ENCODE results near the gene IGF1.

IGF1 gene

DNA sequence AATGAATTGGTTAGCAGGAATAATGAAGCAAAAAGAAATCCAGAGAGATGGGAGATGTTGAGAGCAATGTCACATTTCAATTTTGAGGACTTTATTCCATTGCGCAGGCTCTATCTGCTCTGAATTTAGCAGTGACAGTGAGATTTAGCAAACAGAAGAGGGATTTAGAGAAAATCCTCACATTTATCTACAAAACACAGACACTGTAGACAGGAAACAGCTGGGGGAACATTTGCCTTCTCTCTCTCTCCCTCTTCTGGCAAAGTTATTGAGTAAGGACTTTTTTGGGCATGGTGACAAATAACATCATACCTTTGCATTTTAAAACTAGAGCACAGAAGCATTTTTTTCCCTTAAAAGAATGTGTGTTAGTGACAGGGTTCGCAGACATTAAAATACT is at the start of gene IGF1:
TSS of gene IGF1 (minus strand) at position 158 of the 400 bp plus-strand sequence. CDS start 182 bp downstream, outside the sequence.
- DNase-seq, result no peak

DNA sequence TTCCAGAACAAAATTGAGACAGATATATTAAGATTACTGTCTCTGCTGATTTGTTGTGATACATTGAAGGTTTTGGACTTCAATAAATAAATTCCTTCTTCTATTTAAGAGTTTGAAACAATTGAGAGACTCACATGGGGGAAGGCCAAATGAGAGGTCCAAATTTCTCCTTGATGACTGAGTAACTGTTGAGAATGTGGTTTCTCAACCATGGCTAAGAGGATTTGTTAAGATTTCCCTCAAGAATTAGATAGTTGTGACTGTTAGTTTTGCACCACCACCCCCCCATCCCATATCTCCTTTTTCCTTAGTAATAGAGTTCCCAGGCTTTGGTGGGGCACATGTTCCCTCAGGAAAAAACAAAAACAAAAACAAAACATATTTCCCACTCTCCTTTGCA is 47.7 kb upstream of the IGF1 start:
- no peak for DNase-seq

DNA sequence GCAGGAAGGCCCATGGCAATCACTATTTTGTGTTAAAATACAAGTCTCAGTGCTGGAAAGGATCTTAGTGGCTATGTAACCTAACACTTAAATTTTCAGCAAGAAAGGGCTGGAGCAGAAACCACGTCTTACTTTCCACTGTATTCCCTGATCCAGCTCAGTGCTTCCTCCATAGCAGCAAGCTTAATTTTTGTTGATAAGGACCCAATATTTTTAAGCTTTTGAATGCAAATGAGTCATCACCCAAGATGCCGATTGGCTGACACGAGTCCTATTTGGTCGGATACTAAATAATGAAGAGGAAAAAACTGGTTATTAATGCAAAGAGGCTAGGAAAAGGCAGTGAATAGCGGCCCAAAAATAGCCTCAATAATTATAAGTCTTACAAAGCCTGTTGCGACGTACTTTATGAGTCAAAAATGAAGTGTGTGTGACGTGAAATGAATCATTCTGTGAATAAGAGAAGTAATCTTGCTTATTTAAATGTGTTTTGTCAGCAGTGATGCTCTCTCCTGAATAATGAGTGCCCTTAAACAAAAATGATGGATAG is 46.9 kb upstream of the IGF1 start:
- DNase-seq, result no peak

DNA sequence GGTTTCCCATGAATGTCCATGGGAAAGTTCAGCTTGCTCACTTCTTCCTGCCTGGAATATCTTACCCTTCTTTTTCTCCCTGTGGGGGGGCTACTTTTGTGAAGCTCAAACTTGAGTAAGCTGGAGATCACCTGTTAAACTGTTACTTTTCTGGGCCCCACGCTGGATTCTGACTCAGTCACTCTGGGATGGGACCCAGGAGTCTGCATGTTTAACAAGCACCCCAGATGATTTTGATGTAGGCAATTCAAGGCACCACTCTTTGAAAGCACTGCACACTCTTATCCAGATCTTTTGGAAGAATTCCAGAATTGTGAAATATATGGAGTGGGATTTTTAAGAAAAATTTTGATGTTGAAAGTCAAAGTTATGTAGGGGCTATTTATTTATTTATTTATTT is 46.3 kb upstream of the IGF1 start:
- DNase-seq, result no peak

DNA sequence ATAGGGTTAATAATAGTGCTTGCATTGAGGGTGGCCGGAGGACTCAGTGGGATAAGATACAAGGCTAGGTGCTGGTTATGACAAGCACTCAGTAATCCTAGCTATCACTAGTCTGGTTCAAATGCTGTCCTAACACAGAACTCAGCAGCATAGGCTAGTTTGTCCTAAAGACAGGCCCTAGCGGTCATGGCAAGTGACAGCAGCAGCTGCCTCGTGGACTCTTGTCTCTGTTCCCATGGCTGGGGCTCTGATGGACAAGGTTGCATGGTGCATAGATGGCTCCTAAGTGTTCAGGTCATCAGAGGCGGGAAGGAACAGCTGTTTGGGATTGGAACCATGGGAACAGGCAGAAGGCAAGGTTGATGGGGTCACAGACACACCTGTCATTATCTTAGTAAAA is 42.4 kb upstream of the IGF1 start:
- no peak for DNase-seq

DNA sequence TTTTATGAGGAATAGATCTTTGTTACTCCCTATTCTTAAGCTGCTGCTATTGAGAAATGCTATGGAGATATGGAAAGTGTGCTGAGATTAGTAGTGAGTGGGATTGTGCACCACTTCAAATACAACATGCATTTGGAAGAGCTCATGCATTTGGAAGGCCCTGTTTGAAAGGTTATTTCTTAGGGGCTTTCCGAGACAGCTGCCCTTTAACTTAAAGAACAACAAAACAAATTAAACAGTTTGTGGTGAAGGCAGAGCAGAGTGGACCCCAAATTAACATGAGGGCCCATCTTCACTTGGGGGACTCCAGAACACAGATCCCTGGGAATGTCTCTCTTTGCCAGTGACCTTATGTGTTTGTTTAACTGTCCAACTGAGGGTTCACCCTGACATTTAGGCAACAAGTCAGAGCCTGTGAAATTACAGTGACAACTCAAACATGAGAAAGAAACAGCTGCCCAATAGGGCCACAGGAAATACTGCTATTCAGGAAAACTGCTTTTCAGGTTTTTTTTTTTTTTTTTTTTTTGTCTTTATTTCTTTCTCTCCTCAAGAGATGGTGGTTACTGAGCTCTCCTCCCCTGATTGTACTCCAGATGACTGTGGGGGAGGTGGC is 41.4 kb upstream of the IGF1 start:
- no peak for DNase-seq

DNA sequence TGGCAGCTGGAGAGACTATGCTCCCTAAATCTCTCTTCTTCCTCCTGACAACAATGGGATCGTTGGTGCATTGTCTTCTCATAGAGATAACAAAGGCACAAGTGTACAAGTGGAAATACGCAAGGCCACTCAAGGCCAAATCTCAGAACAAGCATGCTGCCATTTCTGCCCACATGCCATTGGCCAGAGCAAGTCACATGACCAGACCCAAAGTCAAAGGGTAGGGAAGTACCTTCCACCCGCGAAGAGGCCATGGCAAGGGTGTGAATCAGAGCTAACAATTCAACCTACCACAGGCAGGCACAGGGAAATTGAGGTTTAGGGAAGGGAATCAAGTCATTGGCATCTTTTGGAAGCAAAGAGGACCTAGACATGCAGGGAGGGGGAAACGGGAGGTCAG is 38.5 kb upstream of the IGF1 start:
- no peak for DNase-seq

DNA sequence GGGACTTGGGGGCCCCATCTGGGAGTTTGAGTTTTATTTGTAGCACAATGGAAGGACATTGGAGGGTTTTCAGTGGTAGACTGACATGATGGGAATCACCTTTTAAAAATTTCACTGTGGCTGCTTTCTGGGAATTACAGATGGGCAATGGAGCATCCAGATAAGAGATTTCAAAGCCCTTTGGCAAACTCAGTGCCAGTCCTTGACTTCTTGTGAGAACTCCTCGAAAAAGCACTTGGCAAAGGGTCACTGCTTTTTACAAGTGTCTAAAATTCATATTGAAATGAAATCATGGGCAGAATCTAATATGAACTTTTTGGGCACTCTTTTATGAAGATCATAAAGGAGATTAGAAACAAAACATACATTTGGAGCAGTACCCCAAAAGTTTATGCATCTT is 34.3 kb upstream of the IGF1 start:
- DNase-seq, result no peak

DNA sequence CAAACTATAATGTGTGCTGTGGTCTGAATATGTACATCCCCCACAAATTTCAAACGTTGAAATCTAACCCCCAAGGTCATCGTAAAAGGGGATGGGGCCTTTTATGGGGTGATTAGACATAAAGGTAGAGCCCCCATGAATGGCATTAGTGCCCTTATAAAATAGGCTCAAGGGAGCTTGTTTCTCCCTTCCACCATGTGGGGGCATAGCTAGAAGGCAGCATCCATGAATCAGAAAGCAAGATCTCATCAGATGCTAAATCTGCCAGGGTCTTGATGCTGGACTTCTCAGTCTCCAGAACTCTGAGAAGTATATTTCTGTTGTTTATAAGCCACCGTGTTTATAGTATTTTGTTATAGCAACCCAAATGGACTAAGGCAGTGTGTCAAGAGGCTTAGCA is 33.4 kb upstream of the IGF1 start:
- DNase-seq, result no peak

DNA sequence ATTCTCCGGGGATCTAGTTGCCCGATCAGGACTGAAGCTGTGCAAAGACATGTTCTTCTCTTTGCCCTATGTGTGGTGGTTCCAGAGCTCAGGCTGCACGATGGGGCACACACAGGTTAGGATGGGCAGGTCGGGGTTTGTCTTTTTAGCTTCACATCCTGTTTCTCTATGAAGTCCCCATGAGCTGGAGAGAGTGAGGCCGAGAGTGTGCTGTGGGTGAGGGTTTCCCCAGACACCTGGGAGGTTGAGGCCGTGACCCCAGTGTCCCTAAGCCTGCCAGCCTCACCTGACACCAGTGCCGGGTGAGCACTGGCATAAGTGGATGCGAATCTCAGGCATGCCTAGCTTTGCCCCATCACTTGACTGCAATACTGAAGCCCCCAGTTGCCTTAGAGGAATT is 32.9 kb upstream of the IGF1 start:
- DNase-seq, result no peak

DNA sequence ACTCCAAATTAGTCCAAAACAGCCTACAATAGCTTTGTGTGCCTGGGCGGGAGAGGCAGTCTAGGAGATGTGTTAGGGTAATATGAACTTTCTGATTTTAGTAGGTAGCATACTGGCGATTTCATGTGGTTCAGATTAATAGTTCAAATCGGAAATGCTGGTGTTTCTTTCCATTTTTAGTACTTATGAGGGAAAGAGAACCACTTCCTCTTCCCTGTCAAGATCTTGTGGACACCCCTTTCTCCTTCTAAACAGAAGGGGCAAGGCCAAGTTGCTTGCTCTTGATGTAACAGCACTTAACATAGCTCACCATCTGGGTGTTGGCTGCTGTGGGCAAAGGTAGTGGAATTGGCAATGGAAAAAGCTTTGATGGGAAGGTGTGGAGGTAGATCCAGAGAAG is 32.2 kb upstream of the IGF1 start:
- DNase-seq, result no peak

DNA sequence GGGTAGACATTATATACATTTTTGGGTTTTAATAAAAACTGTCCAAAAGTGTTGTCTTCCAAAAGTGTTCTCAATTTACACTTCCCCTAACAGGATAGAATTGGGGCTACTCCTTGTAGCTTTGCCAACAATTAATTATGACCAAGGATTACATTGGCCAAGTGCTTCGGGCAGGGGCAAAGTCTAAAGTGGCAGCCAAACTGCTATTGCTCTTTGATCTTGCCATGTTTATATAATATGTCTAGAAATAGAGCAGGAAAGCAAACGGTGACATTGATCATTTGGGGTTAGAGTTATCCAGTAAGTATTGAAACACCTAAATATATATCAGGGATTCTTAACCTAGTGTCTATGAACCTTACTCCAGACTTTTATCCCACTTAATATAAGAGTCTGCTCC is 31.2 kb upstream of the IGF1 start:
- no peak for DNase-seq

DNA sequence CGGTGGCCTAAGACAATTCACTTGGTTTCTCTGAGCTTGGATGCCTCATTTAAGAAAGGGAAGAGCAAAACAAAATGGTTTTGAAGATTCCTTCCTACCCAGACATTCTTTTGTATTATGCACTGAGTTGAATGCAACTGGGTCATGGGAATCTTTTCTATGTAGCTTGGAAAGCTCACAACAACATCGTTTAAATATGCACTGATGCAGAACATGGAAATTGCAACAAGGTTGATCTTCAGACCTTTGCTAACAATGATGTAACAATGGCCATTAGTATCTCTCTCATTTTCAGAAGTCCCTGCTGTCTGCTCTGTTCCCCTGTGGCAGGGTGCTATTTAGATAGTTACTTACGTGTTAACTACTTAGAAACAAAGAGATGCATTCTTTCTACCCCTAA is 30.1 kb upstream of the IGF1 start:
- DNase-seq, result no peak

DNA sequence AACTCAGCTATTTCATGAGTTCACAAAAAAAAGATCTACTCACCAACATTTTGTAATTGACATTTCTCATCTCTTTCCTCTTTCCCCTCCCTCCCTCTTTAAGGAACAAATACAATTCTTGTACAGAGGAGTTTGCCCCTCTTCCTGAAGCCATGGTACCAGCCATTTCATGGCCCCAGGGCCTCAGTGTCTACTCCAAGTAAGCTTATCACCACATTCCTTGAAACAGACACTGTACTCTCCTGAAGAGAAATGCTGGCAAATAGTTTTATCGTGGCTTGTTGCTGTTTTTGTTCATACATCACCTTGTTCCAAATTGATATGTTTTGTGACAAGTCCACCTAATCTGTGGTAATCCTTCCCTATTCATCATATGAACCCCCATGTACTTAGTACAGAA is 29.7 kb upstream of the IGF1 start:
- DNase-seq, result no peak

DNA sequence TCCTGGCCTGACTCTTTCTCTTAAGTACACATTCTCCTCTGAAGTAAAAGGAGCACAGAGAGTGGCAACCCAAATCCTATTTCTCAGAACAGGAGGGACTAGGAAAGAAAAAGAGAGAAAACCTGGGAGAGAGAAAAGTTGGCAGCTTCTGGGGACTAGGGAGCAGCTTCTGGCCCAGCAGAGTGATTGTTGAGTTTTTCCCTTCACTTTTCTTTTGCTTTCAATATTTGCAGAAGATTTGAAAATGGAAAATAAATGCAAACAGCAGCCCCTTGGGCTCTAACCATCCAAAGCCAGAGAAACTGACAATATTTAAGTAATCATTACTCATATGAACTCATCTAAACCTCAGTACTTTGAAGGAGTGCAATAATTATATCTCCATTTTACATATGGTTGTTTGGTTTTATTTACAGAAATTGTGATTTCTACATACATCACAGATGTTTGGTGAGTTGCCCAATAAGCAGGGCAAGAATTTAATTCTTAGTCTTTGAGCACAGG is 28.8 kb upstream of the IGF1 start:
- no peak for DNase-seq

DNA sequence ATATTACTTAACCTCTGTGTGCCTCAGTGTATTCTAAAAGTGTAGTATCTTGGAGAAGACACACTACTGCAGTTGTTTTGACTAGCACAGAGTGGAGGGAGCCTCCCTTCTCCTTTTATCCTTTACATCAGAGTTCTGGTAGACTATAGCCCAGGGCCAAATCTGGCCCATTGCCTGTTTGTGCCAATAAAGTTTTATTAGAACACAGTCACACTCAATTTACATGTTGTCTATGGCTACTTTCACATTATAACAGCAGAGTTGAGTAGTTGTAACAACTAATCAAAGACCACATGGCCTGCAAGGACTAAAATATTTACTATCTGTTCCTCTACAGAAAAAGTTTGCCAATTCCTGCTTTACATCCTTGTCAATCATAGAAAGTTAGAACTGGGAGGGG is 27.7 kb upstream of the IGF1 start:
- no peak for DNase-seq

DNA sequence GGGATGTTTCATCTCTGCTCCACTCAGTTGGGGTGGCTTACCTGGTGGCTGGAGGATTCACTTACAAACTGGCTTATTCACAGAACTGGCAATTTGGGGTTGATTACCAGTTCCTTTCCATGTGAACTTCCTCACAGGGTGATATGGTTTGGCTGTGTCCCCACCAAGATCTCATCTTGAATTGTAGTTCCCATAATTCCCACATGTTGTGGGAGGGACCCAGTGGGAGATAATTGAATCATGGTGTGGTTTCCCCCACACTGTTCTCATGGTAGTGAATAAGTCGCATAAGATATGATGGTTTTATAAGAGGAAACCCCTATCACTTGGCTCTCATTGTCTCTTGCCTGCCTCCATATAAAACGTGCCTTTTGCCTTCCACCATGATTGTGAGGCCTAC is 26.9 kb upstream of the IGF1 start:
- no peak for DNase-seq

DNA sequence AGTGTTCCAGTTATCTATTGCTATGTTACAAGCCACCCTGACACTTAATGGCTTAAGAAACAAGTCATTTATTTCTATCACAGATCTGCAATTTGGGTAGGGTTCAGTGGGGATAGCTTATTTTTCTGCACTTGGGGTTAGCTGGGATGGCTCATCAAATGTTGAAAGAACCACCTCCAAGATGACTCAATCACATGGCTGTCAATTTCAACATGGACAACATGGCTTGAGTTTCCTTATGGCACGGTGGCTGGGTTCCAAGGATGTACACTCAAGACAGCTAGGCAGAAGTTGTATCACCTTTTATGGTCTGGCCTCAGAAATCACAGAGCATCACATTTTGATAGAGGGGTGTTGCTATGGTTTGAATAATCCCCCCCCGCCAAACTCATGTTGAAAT is 24.5 kb upstream of the IGF1 start:
- DNase-seq, result no peak

DNA sequence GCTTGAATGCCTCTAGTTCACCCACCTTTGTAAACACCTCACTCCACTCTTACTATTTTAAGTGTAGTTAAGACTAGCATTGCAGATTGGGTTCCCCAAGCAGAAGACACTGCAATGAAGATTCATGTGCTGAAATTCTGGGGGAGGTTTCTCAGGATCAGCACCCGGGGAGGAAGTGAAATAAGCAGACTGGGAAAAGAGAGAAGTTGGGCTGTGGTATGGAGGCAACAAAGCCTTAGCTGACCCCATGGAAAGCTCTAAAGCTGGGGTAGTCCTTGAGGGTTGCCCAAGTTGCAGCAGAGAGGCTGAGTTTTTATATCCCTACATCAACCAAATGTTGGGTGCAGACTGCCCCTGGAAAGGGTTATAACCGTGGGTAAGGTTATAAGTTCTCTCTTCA is 23.9 kb upstream of the IGF1 start:
- DNase-seq, result no peak

DNA sequence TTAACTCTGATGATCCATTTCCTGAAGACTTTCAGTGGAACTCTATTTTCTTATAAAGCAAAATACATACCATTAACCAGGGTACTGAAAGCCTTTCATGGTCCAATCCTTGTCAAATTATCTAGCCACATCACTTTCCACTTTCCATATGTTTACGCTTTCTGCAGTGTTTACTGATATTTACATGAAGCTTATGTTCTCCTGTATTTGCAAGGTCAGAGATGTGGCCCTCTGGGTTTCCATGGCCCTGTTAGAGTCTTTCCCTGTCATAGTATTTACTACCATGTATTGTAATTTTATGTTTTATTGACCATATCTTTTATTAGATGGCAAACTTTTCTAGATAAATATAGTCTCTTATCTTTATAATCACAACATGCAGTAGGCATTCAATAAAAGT is 23.5 kb upstream of the IGF1 start:
- DNase-seq, result no peak

DNA sequence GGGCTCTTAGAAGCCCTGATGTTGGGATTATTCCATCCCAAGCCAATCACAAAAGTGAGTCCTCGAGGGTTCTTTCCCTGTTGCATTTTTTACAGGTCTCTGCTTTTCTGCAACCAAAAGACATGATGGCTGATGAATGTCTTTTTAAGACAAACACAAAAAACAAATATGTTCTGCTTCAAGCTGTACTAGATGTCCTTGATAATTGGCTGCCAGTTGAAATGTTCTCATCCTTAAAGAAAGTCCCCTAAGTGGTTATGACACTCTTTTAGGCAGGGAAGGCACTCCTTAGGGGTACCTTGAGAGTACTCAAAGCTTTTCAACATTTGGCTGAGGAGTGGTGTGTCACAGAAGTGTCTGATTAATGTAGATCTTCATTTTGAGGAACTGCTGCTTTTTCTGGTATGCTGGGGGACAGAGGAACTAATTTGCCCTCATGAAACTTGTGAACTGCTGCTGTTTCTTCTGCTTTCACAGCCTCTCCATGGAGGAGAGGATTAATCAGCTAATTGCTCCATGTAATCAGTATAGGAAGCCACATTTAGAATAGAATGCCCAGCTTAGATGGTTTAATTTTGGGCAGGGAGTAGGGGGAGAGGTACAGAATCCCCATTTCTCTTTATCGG is 22.8 kb upstream of the IGF1 start:
- no peak for DNase-seq

DNA sequence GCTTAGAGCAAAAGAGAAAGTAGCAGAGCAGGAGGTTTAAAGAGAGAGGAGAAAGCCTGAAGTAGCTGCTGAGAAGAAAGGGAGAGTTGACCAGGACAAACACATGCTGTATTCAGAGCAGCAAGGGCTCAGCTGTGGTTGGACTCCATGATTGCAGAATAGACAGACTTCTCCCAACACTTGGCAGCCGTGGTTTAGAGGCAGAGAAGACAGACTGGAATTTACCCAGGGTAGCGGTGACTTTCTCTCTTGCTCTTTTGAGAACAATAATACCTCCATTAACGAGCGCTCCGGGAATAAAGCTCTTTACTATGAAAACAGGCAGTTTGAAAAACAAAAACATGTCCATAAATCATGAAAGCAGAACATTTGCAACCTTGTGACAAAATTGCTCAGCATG is 21.4 kb upstream of the IGF1 start:
- DNase-seq, result no peak

DNA sequence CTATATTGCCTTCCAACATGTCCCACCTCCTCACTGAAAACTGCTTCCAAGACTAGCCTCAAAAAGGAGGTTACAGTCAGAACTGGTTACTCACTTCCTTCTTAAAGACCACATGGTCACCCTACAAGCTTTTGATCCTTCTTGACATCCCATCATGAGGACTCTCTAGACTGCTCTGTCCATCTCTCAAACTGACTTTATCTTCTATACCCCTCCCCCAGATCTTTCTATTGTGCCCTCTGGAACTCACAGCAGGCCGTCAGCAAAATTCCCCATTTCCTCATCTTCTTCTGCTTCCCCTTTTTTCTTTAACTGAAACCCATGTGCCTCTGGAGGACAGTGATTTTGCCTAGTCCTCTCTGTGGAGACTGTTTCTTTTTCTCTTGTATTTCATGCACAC is 18.1 kb upstream of the IGF1 start:
- no peak for DNase-seq

DNA sequence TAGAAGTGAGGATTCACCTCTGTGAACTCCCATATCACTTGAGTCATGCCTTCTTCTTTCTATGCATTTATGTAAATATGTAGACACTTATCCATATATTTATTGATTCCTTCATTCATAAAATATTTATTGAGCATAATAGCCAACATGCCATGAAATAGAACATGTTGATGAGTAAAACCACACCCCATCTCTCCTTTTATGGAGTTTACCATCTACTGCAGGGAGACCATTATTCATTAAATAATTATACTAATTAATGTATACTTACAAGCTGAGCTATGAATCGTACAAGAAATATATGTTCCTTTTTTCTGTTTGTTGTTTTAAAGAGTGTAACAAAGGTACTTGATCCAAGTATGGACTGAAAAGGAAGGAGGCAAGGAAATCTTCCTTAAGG is 17.4 kb upstream of the IGF1 start:
- no peak for DNase-seq

DNA sequence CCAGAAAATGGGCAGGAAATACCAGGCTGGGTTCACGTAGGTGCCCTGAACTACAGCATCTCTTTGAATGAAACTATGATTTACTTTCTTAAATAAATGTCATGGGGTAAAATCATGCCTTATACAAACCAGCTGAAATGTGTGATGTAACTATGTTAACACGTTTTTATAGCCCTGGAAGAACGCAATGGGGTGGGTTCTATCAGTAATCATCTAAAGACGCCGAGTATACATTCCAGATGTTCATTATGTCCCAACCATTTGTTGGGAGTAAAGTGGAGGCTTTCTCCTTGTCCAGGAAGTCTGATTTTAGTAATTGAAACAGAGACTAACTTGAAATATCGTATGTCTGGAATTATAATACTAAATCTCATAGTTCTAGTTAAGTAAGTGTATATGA is 16.2 kb upstream of the IGF1 start:
- no peak for DNase-seq
